Activated T-cell treated with anti-CD3 and anti-CD28 coated beads, Interleukin-2, amount 50 U/mL, for 48 hours (primary cell): Measurements from ENCODE around the gene OST4.

Source experiments
- DNase-seq, 2 experiments: peaks; one replicate each; pipeline ENCODE4 v3.0.0-alpha.2; 2020

Gene OST4

DNA sequence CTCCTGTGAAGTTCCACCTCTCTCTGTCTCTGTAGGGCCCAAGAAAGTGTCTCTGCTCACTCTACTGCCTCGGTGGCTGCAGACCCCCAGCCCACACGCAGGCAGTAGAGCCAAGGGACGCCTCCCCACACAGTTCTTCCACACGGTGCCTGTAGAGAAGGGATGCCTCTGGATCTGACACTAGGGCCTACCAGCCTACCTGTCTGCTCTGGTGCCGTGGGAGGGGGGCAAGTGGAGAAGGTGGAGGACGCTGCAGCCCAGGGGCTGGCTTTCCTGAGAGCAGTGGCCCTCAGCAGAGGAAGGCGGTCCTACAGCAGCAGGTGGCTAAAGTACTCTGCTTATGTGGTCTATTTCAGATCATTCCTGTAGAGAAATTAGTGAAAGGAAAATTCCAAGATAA lies 47.7 kb downstream of the OST4 start:
- DNase-seq = no peak

DNA sequence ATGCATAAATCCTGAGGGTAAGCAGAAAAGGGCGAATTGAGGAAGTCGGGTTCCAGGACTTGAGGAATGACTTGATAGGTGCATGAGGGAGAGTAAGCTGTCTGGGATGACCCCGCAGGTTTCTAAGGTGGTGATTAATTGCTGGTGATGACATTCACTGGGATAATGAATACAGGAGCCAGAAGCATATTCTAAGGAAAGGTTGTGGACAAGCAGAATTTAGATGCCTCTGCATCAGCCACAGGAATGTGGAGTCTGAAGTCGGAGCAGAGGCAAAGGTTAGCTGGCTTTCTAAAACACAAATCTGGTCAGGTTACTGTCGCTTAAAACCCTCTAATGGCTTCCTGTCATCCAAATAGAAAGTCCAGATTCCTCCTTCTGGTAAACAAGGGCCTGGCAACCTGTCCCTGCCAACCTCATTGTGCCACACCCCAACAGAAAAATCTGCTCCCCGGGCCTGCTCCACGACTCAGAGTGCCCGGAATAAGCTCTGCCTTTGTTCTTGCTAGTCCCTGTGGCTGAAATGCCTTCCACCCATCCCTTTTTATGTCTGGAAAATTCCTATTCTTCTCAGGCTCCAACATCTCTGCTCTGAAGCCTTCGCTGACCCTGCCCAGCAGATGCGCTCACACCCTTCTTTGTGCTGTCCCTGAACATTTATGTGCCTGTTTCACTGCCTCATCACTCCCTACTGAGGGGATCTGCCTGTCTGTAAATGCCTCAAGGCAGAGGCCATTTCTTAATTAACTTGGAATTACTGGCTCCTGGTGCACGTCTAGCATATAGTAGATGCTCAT lies 50.0 kb downstream of the OST4 start:
- DNase-seq = no peak
